NOMO-1 (cell line): ENCODE results near the gene DDN.

Experiments
- DNase-seq, 2 experiments: peaks; one replicate each; lab custom pipeline; 2025; ENCODE audit not compliant: unreplicated experiment in 2 of 2; lab: John Stamatoyannopoulos, UW

DDN gene

DNA sequence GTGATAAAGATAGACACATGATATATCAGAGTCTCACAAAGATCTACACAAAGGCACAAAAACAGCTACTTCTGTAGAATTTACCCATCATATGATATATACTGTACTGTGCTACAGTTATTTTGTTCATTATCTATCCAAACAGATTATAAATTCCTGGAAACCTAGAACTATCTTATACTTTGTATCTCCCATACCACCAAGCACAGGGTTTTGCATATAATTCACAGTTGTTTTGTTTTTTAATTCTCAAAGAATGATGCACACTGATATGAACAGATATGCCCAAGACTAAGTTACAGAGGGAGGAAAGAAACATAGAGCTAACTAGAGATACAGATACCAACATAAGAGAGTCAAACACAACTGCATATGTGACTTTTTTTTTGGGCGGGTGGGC, 16.0 kb upstream of the DDN start:
- no peak for DNase-seq

DNA sequence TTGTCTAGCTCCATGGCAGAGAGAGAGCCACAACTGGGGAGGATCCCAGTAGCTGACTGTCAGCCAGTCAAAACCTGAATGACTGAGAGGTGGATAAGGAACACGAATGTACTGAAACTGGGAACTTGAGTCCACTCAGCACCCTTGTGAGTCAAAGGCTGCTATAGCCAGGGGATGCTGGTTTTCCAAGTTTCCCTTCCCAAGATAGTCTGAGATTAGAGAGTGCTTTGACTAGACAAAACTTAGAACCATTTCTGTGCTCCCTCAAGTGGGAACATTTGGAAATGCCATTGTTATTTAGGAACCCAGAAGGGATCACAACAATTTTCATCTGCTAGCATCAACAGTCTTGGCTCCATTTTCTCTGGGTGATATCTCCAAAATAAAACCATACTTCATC, 15.4 kb upstream of the DDN start:
- DNase-seq: no peak

DNA sequence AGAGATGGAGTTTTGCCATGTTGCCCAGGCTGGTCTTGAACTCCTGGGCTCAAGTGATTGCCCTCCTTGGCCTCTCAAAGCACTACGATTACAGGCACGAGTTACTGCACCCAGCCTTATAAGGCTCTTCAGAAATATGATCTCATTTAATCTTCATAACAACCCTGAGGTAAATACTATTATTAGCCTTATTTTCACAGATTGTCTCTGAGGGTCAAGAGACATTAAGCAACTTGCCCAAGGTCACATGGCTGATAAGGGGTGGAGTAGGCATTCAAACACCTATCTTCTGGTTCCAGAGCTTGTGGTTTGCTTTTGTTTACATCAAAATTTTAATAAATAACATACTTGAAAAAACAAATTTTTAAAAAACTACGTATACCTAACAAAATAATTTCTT, 14.3 kb upstream of the DDN start:
- no peak for DNase-seq

DNA sequence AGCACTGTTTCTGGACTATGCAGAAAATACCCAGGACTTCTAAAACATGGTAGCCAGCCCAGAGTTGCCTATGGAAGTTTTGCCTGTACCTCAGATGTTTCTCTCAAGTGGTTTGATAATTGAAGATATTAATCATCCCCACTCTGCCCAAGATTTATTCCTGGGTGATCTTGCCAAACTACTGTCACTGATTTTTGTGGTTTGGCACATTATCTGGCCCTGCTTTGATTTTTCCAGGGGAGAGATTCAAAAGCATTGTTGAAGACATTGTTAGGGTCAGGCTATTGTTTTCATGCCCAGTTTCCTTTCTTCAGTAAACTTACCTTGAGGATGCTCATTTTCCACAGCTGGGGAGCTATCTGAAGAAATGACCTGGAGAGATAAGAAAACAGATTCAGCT, 13.6 kb upstream of the DDN start:
- no peak for DNase-seq

DNA sequence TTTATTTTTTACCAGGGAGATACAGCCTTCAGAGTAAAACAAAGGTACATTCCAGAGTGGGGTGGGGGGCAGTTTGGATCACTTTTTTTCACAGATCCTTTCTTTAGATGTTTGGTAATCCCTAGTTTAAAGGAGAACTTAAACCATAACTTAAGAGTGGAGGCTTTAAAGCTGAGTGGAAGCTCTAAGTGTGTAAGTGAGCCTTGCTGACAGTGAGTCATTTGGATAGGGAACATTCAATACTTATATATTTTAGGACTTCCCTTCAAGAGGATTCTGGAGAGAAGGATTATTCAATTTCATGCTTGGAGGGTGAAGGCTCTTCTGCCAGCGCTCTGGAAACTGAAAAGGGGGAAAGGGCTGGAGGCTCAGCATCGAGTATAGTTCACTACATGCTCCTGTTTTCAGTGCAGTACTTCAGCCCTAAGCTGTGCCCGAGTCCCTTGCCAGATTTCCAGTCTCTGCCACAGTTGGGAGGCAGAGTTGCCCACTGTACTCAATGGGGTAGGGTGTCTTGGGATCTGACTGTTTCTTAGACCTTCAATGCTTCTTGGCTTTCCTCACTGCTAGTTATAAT, 11.0 kb upstream of the DDN start:
- no peak for DNase-seq

DNA sequence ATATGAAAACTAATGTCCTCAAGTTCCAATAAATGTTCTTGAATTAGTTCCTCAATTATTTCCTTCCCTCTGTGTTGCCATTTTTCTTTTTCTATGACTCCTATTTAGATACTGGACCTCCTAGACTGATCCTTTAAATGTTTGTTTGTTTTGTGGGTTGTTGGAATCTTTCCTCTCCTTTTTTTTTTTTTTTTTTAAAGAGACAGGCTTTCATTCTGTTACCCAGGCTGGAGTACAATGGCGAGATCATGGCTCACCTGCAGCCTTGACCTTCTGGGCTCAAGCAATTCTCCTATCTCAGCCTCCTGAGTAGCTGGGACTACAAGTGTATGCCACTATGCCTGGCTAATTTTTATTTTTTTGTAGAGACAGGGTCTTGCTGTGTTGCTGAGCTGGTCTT, 9.8 kb upstream of the DDN start:
- DNase-seq: no peak

DNA sequence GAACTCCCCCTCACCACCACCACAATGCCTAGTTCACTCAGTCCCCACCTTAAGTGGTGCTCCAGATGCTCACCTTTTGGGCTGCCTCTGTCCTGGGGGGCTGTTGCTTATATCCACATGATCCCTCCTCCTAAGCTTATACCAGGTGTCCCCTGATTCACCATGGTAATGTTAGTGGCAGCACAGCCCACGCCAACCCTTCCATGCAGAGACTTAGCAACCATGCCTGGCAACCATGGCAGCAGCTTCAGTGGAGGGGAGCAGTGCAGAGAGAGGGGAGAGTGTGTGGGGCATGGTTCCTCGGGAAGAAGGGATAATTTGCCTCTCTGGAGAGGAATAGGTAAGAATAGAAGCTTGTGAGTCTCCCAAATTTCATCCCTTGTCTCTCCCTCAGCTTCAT, 1.2 kb upstream of the DDN start:
- DNase-seq: no peak

DNA sequence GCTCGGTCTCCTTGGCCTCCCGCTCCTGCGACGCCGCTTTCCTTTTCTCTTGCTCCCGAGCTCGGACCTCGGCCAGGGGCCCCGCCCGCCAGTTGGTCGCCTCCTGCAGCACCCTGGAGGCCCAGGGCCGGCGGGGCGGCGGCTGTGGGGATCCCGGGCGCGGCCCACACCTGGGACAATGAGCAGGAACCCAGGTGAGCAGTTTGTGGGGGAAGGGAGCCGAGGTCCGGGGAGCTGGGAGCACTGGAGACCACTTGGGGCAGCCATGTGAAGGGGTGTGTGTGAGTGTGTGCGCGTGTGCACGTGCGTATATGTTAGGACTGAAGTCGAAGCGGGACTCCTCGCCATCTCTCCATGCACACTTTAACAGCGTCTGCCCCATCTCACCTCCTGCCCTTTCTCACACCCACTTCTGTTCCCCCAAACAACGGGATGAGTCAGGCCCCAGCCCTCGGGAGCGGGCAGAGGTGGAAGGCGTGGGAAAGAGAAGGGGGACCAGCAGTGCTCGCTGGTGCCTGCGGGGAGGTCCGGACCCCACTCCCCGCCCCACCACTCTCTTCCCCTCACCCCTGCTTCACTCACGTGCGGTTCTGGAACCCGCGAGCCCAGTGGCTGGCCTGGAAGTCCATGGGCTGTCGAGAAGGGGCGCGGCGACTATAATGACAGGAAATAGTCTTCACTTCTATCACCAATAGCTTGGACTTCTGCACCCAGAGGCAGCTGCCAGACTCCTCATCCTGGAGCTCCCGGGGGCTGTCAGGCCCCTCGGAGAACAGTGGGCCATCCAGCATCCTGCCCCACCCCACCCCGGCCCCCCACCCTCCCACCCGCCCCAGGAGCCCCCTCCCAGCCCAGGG, 450 bp downstream of the DDN start:
- DNase-seq: no peak

DNA sequence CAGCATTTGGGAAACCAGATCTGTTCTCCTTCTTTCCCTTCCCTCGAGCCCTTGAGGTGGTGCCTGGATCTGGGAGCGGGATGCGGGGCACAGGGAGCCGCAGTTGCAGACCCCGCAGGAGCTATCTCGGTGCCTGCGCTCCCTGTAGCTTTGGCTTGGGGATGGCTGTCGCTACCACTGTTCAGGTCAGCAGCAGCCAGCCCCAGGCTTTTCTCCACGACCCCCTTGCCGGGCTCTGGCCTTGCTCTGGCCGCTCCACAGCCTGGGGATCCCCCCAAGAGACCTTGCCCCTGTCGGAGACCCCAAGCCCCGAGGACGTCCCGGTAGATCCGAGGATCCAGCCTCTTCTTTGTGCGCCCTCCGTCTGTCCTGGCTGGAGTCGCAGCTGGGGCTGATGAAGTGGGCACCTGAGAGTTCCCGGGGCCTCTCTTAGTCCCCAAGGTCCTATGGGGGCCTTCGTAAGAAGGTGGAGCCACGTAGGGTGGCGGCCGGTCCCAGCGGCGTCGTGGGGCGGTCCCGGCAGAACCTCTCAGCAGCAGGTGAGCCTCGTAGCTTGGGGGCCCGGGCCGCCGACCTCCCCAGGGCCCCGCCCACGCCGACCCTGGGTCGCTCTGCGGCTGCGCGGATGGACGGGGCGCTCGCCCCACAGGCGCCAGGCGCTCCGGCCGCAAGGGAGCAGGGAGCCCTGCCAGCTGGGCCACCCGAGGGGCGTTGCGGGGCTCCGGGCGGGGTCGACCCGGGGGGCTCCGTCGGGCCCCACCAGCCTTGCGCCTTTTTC, 1.3 kb downstream of the DDN start:
- no peak for DNase-seq

DNA sequence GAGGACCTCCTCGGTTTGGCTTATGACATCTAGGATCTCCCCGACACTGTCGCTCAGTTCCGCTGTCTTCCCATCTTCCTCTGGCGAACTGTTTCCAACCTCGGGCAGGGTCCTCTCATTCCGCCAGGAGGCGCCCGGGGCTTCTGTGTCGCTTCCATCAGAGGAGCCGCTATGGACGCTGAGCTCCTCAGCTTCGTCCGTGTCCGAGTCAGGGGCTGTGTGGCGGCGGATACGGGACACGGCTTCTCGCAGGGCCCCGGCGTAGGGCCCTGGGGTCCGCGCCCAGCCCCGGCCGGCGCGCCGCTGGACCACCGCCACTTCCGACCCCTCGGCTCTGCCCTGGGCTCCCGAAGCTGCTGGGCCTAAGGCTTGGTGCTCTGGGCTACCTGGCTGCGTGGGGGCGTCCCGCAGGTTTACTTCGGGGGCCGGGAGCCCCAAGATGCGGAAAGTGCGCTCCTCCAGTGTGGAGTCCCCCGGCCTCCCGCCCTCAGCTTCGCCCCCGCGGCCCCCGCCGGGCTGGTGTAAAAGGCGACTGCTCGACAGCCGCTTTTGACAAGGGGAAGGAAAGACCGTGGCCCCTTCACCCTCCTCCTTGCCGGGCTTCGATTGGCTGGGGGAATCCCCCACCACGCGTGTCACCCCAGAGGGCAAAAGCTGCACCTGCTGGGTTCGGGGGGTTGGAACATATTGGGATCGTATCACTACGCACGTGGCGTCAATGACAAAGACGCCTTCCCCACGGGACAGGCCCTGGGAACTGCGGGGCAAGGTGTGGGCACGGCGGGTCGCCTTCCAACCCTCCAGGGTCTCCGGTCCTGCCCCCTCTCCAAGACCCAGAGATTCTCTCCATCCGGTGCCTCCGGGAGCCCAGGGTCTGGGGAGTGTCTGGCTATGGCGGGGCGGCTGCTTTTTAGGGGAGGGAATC, 2.1 kb downstream of the DDN start:
- DNase-seq: peak; percentile 62 to 73

DNA sequence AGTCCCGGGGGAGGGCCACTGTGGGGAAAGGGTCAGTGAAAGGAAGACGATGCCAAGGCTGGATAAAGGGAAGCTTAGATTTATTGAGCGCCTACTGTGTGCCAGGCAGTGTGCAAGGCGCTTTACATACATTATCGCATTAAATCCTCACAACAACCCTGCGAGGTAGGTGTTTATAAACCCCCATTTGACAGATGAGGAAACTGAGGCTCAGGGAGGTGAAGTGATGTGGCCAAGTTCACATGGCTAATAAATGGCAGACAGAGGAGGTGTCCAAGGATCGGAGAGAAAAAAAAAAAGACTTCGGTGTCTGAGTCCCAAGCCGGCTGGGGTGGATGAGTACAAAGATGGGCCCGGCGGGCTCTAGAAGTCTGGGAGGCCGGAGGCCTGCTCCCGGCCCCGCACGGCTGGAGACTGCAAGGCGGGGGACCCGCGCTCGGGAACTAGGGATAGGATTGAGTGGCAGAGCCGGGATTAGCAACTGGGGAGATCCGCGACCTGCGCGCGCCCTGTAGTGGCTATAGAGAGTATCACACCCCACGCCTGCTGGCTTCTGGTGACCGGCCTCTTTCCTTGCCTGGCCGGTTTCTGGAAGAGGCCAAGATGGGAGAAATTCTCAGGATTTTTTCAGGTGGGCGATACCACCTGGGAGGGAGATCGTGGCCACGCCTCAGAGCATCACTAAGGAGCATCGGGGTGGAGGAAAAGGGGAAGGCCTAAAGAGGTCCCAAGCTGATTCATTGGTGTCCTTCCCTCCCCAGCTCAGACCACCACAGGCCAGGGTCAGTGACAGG, 3.9 kb downstream of the DDN start:
- peak; percentile 32 to 59 for DNase-seq

DNA sequence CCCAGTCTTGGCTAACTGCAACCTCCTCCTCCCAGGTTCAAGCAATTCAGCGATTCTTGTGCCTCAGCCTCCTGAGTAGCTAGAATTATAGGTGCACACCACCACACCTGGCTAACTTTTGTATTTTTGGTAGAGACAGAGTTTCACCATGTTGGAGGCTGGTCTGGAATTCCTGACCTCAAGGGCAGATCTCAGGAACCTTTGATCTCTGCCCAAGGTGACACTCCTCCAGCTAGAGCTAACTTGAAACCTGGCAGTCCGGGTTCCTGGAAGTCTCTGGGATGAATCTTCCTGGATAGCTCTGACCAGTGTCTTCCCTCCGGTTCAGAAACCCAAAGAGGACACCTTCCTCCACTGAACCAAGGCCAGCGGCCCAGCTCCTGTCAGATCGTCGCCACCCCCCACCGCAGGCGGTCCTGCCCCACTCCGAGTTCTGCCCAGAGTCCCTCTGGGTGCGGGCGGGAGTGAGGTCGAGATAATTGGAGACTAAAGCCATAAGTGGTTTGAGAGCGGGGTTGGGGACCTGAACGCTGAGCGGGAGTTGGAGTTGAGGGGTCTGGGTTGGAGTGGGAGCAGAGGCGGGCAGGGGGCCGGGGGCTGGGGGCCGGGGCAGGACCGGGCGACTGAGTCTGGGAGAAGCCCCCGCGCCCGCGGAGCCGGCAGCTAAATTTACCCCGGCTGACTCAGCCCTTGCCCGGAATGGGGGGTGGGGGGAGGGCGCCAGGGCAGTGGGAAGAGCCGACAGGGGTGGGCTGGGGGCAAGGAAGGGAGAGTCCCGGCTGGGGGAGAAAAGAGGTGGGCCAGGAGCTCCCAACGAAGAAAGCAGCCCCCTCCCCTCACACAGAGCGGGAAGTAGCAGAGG, 4.7 kb downstream of the DDN start:
- no peak for DNase-seq

DNA sequence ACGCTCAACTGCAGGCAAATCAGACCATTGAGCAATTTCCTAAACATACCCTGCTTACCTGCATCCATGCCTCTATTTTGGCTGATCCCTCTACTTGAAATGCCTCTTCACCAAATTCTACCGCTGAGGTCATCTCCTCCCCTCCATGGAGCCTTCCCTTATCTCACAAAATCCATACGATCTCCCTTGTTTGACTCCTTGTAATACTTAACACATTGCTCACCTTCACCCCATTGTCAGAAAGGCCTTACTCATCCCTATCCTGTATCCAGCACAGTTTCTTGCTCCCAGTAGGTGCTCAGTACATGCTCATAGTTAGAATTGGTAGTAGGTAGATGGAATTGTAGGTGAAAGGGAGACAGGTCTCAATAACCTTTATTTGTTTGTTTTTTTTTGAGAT, 5.4 kb downstream of the DDN start:
- DNase-seq: no peak

DNA sequence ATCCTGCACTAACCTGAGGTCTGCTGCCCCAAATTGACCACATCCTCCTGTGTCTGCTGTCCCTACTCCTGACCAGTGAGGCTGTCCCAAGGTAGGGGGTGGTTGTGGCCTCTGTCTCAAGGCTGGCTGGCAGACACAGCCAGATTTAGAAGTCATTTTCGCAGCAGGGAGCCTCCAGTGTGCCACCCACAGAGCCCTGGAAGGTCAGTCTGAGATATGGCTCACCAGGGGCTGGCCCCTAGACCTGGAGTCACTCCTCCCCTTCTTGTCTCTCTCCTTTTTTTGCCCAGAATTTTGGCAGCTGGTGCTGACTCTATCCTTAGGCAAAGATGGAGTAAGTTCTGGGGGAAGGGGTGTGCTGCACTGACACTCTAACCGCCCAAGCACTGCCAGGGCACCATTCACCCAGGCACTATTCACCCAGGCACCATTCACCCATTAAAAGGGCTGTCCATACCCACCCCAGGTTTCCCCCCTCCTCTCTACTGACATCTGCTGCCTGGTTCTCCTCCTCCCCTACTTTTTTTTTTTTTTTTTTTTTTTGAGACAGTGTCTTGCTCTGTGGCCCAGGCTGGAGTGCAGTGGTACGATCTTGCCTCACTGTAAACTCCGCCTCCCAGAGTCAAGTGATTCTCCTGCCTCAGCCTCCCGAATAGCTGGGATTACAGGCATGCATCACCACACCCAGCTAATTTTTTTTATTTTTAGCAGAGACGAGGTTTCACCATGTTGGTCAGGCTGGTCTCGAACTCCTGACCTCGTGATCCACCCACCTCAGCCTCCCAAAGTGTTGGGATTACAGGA, 7.7 kb downstream of the DDN start:
- DNase-seq: no peak

DNA sequence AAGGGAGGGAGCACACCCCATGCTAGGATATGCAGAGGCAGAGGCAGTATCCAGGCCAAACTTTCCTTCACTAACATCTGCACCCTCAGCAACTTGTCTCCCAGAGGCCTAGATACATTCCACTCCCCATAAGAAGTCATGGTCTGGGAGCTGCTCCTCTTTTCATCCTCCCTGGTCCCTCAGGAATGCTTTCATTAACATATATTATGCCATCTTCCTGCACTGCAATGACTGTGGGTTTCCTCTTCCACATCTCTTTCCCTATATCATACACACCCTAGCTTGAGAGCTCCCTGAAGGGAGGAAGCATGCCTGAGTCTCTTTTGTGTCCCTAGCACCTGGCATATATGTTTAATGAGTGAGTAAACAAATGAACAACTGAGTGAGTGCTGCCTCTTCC, 8.6 kb downstream of the DDN start:
- DNase-seq: no peak

DNA sequence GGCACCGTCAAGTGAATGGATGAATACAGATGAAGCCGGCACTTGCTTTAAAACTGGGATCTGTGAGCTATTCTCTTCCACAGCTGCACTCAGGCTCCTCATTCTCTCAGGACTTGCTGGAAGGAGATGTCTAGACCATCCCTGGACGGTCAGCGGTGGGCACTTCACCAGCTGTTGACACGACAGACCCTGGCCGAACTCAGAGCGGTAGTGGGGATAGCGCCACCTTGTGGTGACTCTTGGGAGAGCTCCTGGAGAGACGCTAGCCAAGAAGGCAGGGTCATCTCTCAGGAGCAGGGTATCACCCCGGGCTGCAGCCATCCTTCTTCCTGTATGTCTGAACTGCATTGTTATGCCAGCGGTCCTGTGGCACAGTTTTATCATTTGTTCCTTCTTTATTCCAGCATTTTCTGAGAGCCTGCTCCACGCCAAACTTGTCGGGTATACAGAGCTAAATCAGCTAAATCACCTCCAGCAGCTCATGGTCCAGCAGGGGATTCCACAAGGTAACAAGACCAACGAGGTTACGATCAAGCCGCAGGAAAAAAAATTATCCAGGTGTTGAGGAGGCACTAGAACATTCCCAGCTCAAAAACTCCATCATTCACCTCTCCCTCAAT, 11.0 kb downstream of the DDN start:
- peak; percentile 33 to 46 for DNase-seq

DNA sequence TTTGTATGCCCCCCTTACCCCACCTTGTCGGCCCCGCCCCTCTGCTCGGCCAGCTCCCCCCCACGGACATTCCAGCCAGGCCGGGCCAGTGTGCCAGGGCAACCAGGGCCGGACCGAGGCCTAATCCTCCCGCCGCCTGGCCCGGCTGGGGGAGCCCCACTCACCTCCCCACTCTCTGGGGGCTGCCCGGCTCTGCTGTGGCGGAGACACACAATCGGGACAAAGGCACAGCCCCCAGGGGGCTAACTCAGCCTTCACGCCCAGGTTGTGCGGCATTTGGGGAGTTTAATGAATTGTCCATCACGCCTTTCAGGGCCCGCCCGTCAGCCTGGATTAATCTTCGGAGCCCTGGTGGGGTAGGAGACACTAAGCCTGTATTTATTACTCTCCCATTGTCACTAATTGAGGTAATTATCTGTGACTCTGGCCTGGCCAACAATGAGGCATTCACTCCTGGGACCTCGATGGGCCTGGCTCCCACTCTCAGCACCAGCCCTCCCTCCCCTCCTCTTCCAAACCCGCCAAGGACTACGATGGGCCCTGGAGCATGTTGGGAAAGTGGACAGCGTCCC, 12.4 kb downstream of the DDN start:
- no peak for DNase-seq

DNA sequence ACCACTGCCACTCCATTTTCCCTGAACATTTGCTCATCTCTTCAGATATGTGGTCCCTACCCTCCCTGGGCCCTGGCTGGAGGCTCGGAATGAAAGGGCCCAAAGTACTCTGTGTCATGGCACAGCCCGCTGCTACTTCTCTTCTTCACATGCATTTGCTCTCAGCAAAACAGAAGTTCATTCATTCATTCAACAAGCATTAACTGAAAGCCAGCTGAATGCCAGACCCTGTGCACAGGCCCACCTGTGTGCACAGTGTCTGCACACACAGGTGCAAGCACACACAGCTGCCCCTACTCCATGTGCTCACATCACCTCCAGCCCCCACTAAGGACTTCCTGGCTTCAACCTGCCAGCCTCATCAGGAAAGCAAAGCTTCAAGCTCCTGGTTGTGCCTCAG, 13.3 kb downstream of the DDN start:
- no peak for DNase-seq
